K562 (cell line): Measurements from ENCODE around the gene TP53BP1. TPM values are rescaled to one million over a fixed set of nuclear protein-coding genes. Genes with fewer than 3 reads are reported as not detected.

Source experiments
- ARID3B ChIP-seq: fragments of 250-450 bp; sonication (Bioruptor Pico); IDR thresholded peaks from 2 replicates; pipeline ENCODE4 v1.4.0; 2020; ENCODE audit warnings: borderline replicate concordance
- FUS ChIP-seq: fragments of 200-400 bp; formaldehyde crosslinking; optimal IDR thresholded peaks from 2 replicates; pipeline ENCODE3; 2017; ENCODE audit warnings: low read depth, low read length
- HMG20B ChIP-seq: fragments of 250-450 bp; sonication (Bioruptor Pico); IDR thresholded peaks from 2 replicates; pipeline ENCODE4 v1.5.0; 2021; ENCODE audit warnings: mild to moderate bottlenecking
- PURB ChIP-seq: sonication (generic); formaldehyde crosslinking; IDR thresholded peaks from 2 replicates; pipeline ENCODE4 v1.9.0; 2021; ENCODE audit warnings: low read depth, mild to moderate bottlenecking, missing genetic modification reagents
- RREB1 ChIP-seq: fragments of 250-450 bp; sonication (Bioruptor Pico); IDR thresholded peaks from 2 replicates; pipeline ENCODE4 v1.4.0; 2020
- SIRT6 ChIP-seq: IDR thresholded peaks from one replicate; pipeline ENCODE4 v1.6.1; 2012; ENCODE audit warnings: low read depth, mild to moderate bottlenecking, control low read depth, inconsistent platforms, low read length, moderate library complexity
- TCF7L2 ChIP-seq: fragments of 150-350 bp; IDR thresholded peaks from 2 replicates; pipeline ENCODE4 v1.6.1; 2016; ENCODE audit warnings: low read depth, mild to moderate bottlenecking, low read length, moderate library complexity
- TFE3 ChIP-seq: fragments of 450-650 bp; formaldehyde crosslinking; IDR thresholded peaks from 2 replicates; pipeline ENCODE4 v1.4.0; 2020; ENCODE audit warnings: mild to moderate bottlenecking, mixed read lengths
- ZNF75A ChIP-seq: fragments of 450-650 bp; formaldehyde crosslinking; IDR thresholded peaks from 2 replicates; pipeline ENCODE4 v1.4.0; 2020; ENCODE audit warnings: mild to moderate bottlenecking
- ZNF830 ChIP-seq: fragments of 250-450 bp; sonication (Bioruptor Pico); IDR thresholded peaks from 2 replicates; pipeline ENCODE4 v1.5.0; 2021; ENCODE audit warnings: mild to moderate bottlenecking
- polyA plus RNA-seq, 8 experiments: library from polyadenylated mRNA; depleted of rRNA in 4 of 8; stranded (reverse) in 5 of 8; unstranded in 3 of 8; fragments of >200 nt; fragmentation: Nextera tagmentation in 2 of 8; fragmentation: Illumina TruSeq in 1 of 8; extraction: Ambion mirVana in 2 of 8; extraction: Trizol in 1 of 8; gene quantifications; 2 replicates each; pipeline versions ENCODE4 v1.2.1 to v1.2.3, GENCODE V29; 2011 to 2014; ENCODE audit warnings: inconsistent platforms in 1 of 8, missing spikeins in 1 of 8
- total RNA-seq, 7 experiments: library from RNA; depleted of rRNA in 6 of 7; stranded (reverse); fragments of >200 nt in 6 of 7; fragmentation: Illumina TruSeq in 2 of 7; extraction: Trizol in 2 of 7; gene quantifications; 2 replicates each; pipeline versions ENCODE4 v1.2.1 to v1.2.3, GENCODE V29; 2011 to 2021; ENCODE audit warnings: low replicate concordance in 1 of 7
- TF ChIP-seq, protein P1 (sequence below): fragments of 250-450 bp; sonication (Bioruptor Pico); IDR thresholded peaks from 2 replicates; pipeline ENCODE4 v1.8.0; 2022; ENCODE audit warnings: inconsistent platforms

TP53BP1 gene
- total and polyA plus RNA-seq, 9 of the 15 experiments (the other 6 are each of a cell fraction or from before 2014, with no cell fraction given), result 5.7 to 63.3 (median 30.9) TPM

DNA sequence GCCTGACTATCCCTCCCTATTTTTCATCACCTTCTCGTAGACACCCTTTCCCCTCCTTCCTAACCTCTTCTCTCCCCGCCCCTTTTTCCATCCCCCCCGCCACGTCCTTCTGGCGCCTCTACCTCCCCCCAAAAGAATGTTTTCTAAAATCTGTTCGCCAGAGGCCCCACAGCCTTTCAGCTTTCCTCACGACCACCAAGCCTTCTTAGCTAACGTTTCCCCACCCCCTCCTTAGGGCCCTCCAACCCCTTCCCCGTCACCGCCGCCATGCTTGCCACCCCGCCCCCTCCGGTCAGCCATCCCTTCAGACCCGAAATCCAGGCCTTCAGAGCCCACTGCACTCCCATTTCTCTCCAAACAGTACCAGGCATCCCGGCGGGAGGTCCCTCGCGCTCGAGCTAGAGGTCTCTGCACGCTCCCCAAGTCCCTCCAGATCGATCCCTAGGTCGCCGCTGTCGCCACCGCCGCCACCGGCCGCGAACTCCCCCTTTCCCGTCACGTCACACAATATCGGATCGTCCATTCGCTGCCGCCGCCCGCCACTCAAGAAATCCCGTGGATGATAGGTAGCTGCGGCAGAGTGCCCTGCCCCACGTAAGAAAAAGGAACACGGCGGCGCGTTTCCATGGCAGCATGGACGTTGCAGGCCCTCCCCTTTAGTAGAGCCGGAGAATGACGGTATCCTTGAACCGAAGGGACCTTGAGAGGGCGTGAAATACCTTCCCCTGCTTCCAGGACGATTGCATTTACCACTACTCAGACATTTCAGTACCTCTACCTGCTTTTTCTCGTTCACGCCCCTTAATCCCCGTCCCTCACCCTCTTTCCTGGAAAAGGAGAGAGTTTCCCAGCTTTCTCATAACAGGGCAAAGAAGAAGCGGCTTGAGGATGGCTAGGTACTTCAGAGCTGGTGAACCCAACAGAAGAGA, at the start of gene TP53BP1 (continued):
- no peak for TF ChIP-seq ARID3B
- 0 out of 2 replicates have a peak, but pooled peaks have one; percentile 37 for TF ChIP-seq RREB1 (CRISPR knock-in tag)
- no peak for TF ChIP-seq FUS
- no peak for TF ChIP-seq SIRT6
- TF ChIP-seq HMG20B, result no peak
- no peak for TF ChIP-seq TCF7L2
- TF ChIP-seq PURB (CRISPR knock-in tag), result no peak
- TF ChIP-seq, protein P1, sequence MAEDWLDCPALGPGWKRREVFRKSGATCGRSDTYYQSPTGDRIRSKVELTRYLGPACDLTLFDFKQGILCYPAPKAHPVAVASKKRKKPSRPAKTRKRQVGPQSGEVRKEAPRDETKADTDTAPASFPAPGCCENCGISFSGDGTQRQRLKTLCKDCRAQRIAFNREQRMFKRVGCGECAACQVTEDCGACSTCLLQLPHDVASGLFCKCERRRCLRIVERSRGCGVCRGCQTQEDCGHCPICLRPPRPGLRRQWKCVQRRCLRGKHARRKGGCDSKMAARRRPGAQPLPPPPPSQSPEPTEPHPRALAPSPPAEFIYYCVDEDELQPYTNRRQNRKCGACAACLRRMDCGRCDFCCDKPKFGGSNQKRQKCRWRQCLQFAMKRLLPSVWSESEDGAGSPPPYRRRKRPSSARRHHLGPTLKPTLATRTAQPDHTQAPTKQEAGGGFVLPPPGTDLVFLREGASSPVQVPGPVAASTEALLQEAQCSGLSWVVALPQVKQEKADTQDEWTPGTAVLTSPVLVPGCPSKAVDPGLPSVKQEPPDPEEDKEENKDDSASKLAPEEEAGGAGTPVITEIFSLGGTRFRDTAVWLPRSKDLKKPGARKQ (CRISPR knock-in tag), result no peak
- no peak for TF ChIP-seq TFE3 (CRISPR knock-in tag)
- TF ChIP-seq ZNF75A (CRISPR knock-in tag), result no peak
- TF ChIP-seq ZNF830, result no peak
